GM19043 (cell line): Measurements from ENCODE around the gene CCDC83.
"Not testable (repeated sequence)": the region's sequence is repeated elsewhere in the genome, so short reads cannot be mapped to it uniquely, and the experiment has no call there.

Experiments
- ATAC-seq: cut with Tn5 transposase; IDR thresholded peaks from one replicate; pipeline ENCODE4 v1.9.1; 2021; ENCODE audit warnings: low read depth; ENCODE audit not compliant: unreplicated experiment

Gene CCDC83

GRCh38 chr11:85835263-85835662 is 19.9 kb upstream of the CCDC83 start:
- ATAC-seq: no peak

DNA sequence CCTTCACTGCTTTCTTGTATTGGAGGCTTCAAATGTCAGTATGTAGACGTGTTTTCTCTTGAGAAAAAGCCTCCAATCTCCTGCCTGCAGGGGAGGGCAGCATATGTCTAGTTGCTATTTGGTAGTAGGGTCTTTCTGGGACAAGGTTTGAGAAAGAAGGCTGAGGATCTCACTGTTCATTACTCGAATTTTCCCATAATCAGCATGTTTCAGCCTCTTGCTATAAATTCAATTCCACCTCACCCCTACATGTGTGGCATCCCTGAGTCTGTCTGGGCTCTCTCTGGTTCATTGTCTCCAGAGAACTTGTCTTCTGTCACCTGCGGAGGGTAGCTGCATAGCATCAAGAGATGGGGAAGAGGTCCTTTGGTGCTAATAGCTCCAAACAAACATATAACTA is 19.5 kb upstream of the CCDC83 start:
- no peak for ATAC-seq

DNA sequence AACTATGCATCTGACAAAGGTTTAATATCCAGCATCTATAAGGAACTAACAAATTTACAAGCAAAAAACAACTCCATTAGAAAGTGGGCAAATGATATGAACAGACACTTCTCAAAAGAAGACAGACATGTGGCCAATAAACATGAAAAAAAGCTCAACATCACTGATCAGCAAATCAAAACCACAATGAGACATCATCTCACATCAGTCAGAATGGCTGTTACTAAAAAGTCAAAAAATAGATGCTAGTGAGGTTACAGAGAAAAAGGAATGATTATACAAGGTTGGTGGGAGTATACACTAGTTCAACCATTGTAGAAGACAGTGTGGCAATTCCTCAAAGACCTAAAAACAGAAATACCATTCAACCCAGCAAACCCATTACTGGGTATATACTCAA is 14.3 kb upstream of the CCDC83 start:
- ATAC-seq: not testable (repeated sequence)

DNA sequence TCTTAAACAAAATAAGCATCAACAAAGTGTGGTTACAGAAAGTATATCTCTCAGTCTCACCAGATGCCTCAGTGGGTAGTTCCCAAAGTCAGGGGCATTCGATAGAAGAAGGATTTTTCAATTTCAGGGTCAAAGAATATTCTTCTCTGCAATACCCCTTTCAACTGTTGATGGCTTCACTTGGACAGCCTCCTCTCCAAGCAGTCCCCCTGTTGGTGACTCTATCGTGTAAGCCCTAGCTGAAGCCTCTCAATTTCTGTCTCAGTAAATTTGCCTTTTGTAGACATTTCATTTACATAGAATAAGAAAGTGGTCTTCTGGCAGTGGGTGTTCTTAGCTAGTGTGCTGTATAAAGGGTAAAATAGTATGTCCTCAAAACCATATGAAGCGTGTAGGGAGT is 11.3 kb upstream of the CCDC83 start:
- ATAC-seq: no peak

GRCh38 chr11:85844439-85845123 is 10.6 kb upstream of the CCDC83 start:
- no peak for ATAC-seq

GRCh38 chr11:85845124-85845631 is 10.0 kb upstream of the CCDC83 start:
- ATAC-seq: no peak

- ATAC-seq: no peak
These were observed 7.7 kb upstream of the CCDC83 start for GRCh38 chr11:85847436-85847835.

GRCh38 chr11:85848006-85848405 is 7.2 kb upstream of the CCDC83 start:
- no peak for ATAC-seq

DNA sequence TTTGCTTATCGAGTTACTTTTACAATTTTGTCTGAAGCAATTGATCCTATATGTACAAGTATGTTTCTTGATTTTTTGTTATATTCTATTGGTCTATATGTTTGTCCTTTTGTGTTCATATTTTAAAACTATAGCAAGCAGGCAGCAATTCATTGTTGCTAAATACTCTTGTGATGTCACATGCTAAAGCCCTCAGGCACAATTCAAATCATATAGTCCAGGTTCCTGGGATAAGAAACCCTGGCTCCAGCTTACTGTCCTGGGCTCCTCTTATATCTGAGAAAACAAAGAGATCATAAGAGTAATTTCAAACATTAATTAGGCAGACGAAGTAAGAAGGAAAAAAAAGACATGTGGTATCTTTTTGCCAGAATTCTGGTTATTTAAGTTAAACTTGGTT is 6.6 kb upstream of the CCDC83 start:
- ATAC-seq: no peak

- ATAC-seq: not testable (repeated sequence)
These were observed 2.4 kb upstream of the CCDC83 start for GRCh38 chr11:85852754-85853153.

DNA sequence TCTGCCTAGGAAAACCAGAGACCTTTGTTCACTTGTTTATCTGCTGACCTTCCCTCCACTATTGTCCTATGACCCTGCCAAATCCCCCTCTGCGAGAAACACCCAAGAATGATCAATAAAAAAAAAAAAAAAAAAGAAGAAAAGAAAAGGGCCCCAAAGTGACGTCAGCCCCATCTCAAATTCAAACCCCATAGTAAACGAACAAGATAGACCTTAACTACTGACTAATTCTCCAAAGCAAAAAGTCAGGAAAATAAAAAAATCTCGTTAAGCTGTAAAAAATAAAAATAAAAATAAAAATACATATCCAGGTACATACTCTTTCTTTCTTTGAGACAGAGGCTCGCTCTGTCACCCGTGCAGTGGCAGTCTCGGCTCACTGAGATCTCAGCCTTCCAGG is 1.6 kb upstream of the CCDC83 start:
- ATAC-seq: not testable (repeated sequence)

DNA sequence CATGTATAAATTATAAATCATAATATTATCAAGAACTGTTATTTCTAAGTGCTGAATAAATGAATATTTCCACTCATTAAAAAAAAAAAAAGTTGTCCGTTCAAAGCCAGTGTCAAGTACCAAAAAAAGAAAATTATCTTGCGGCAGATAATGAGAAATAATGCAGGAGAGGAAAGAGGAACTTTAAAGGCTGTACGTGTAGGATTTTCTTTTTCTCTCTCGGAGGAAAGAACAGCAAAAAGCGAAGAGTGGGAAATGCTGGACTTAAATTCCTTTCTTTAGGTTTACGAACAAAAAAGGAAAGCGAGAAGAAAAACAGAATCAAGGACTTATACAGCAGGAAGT is 999 bp upstream of the CCDC83 start:
- no peak for ATAC-seq

DNA sequence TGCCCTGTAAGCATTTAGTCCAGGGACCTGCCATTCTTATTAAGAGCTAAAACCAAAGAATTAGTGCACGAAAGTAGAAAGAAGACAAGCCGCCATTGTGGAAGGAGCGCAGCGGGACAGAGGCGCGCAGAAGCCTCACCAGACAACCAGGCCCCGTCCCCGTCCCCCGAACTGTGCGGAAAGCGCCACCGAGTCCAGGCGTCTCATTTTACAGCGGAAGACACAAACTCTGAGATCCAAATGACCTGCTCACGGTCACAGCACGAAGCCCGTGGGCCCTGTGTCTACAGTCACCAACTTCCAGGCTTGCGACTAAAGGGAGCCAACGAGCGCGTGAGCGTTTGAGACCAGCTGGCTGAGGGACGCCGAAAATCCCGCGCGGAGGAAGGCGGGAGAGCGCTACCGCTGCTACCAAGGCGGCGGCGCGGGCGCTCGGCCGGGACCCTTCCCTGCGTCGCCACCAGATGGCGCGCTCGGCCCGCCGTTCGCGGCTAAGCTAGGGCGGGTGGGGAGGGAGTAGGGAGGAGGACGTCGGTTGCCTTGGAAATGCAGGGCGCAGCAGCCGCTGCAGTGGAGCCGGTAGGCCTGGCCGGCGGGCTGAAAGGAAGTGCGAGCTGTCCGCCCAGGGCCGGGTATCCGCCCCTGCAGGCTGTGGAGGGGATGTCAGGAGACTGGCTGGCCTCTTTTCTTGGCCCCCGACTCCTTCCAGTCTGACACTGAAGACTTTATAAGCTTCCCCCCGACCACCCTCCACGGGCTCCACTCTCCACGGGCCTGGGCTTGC is 434 bp upstream of the CCDC83 start:
- ATAC-seq: peak; percentile 97

DNA sequence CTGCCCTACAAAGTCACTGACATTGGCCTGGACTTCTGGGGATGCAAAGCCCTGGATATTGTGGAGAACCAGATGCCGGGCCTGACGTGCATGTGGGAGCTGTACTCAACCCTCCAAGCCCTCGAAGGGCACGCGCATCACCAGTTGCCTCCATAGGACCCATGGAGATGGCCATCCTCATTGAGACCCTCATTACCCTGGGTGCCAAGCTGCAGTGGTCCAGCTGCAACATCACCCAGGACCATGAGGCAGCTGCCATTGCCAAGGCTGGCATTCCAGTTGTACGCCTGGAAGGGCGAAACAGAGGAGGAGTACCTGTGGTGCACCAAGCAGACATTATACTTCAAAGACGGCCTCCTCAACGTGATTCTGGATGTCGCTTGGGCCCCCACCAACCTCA is 1.9 kb downstream of the CCDC83 start:
- no peak for ATAC-seq

DNA sequence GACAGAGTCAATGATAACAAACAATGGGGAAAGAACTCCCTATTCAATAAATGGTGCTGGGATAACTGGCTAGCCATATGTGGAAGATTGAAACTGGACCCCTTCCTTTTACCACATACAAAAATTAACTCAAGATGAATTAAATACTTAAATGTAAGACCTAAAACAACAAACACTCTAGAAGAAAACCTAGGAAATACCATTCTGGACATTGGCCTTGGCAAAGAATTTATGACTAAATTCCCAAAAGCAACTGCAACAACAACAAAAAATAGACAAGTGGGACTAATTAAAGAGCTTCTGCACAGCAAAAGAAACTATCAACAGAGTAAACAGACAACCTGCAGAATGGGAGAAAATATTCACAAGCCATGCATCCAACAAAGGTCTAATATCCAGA is 4.4 kb downstream of the CCDC83 start:
- not testable (repeated sequence) for ATAC-seq

- no peak for ATAC-seq
These were observed 8.7 kb downstream of the CCDC83 start for GRCh38 chr11:85863855-85864254.

GRCh38 chr11:85866137-85866827 is 11.1 kb downstream of the CCDC83 start:
- no peak for ATAC-seq

- ATAC-seq: no peak
These were observed 12.6 kb downstream of the CCDC83 start for GRCh38 chr11:85867751-85868150.

DNA sequence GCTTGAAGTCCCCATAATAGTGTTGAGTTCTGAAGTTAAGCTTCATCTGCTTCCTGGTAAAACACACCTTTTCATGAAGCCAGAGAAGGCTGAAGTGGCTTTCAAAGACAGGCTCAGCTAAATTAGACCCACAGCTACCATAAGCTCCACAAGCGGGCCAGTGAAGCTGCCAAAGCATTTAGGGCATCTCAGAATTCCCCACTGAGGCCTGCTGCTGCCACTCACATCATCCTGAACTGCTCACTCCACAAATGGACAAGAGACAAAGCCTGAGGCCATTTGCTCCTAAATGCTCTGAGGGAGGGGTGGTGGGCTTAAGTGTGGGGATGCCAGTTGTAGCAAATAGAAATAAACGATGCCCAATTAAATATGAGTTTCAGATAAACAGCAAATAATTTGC is 14.6 kb downstream of the CCDC83 start:
- no peak for ATAC-seq

- no peak for ATAC-seq
These were observed 19.1 kb downstream of the CCDC83 start for GRCh38 chr11:85874265-85874664.

GRCh38 chr11:85875505-85875904 is 20.3 kb downstream of the CCDC83 start:
- ATAC-seq: no peak
